Measurements from ENCODE around the gene PTPRD. TPM values are rescaled to one million over a fixed set of nuclear protein-coding genes. Genes with fewer than 3 reads are reported as not detected.

The PTPRD gene
- total and polyA plus RNA-seq, 2 of the 4 experiments (the other 2 are of a cell fraction): 0.07 to 0.18 TPM

- no peaks in the 10 kb centered on the region for H3K27me3 ChIP-seq (ENCODE audit: control insufficient read depth, insufficient read depth, low read length)
- no peaks in the 10 kb centered on the region for H3K9me1 ChIP-seq (ENCODE audit: insufficient read depth, low read length)
- no TSS peak for BruUV-seq (replicated peaks)
- no peak overlapping the region for H3K4ac ChIP-seq (ENCODE audit: low read depth, low read length)
- no peak overlapping the region for H3K27ac ChIP-seq (ENCODE audit: insufficient read depth, low read length)
- H2BK15ac ChIP-seq (ENCODE audit: low read depth, low read length): no peak overlapping the region
- no peaks in the 10 kb centered on the region for H3K9me3 ChIP-seq (ENCODE audit: control insufficient read depth, insufficient read depth, low read length)
- TF ChIP-seq MAZ (IDR thresholded peaks at IDR 0.05; ENCODE audit: borderline replicate concordance, low read depth, low read length) (no peak), NFE2L2 (IDR thresholded peaks at IDR 0.05; ENCODE audit: low read depth, low read length) (no peak), MAFK (IDR thresholded peaks at IDR 0.05; ENCODE audit: low read depth, low read length) (no peak), RFX5 (IDR thresholded peaks at IDR 0.05; ENCODE audit: low read depth, low read length) (no peak), RAD21 (IDR thresholded peaks at IDR 0.05; ENCODE audit: low read length) (no peak), POLR2A (IDR thresholded peaks at IDR 0.05; ENCODE audit: low read depth, low read length) (no peak), USF2 (IDR thresholded peaks at IDR 0.05; ENCODE audit: low read depth, low read length) (no peak), SMC3 (IDR thresholded peaks at IDR 0.05; ENCODE audit: low read depth, low read length) (no peak), CEBPB (IDR thresholded peaks at IDR 0.05; ENCODE audit: low read depth, low read length) (no peak), ELK1 (IDR thresholded peaks at IDR 0.05; ENCODE audit: borderline replicate concordance, low read depth, low read length) (no peak), BHLHE40 (IDR thresholded peaks at IDR 0.05; ENCODE audit: low read depth, low read length) (no peak), CHD1 (IDR thresholded peaks at IDR 0.05; ENCODE audit: low read depth, low read length) (no peak), RCOR1 (IDR thresholded peaks at IDR 0.05; ENCODE audit: insufficient replicate concordance, low read length) (no peak), FOS (IDR thresholded peaks at IDR 0.05; ENCODE audit: low read depth, low read length) (no peak), CTCF (conservative IDR thresholded peaks at IDR 0.05; ENCODE audit: low read depth, low read length) (no peak), MXI1 (IDR thresholded peaks at IDR 0.05; ENCODE audit: borderline replicate concordance, low read depth, low read length) (no peak)
- no peak overlapping the region for H3K56ac ChIP-seq (ENCODE audit: extremely low read depth, insufficient read depth, low read length)
- ChIA-PET CTCF (no interaction called here), POLR2A (ENCODE audit: unreplicated experiment) (no interaction called here)
- no peak overlapping the region for H2AK9ac ChIP-seq (replicated peaks; ENCODE audit: low read depth, low read length, poor library complexity)
- H4K5ac ChIP-seq (ENCODE audit: low read depth, low read length): no peak overlapping the region
- in situ Hi-C loops (cut with MboI; ENCODE audit: low sequenced_read_pairs): no loop called here
- no peak overlapping the region for H2BK20ac ChIP-seq (ENCODE audit: low read depth, low read length)
- H3K79me1 ChIP-seq (ENCODE audit: low read depth in 1 of 2, low read length in 2 of 2): no peaks in the 10 kb centered on the region
- H3K4me2 ChIP-seq (ENCODE audit: low read depth, low read length): no peak overlapping the region
- H2AK5ac ChIP-seq (ENCODE audit: low read depth, low read length): no peak overlapping the region
- H4K91ac ChIP-seq (ENCODE audit: insufficient read depth, low read depth, low read length): no peak overlapping the region
- intact Hi-C loops (cut with micrococcal nuclease): no loop called here
- no peaks in the 10 kb centered on the region for H4K20me1 ChIP-seq (ENCODE audit: insufficient read depth, low read length)
- H2BK5ac ChIP-seq (ENCODE audit: low read depth, low read length, poor library complexity, severe bottlenecking): no peak overlapping the region
- ATAC-seq (ENCODE audit: low read depth) (no peak), DNase-seq (no peak)
- no peak overlapping the region for H2AFZ ChIP-seq (replicated peaks; ENCODE audit: low read length, poor library complexity)
- H3K23ac ChIP-seq (ENCODE audit: low read depth, low read length): no peak overlapping the region
- H3K18ac ChIP-seq (ENCODE audit: low read depth, low read length): no peak overlapping the region
- H3K14ac ChIP-seq (replicated peaks; ENCODE audit: low read depth, low read length): no peak overlapping the region
- no peaks in the 10 kb centered on the region for H3K4me1 ChIP-seq (ENCODE audit: control insufficient read depth, insufficient read depth, low read length)
- no CpG with 5 or more reads among the region's 3 CpGs for WGBS, 2 experiments (ENCODE audit: extremely low coverage in 2 of 2, insufficient read length in 1 of 2)
- no peak overlapping the region for H2BK120ac ChIP-seq (ENCODE audit: low read depth, low read length)
- dilution Hi-C loops (cut with HindIII; ENCODE audit: low sequenced_read_pairs, unreplicated experiment): no loop called here
- no peak overlapping the region for H4K8ac ChIP-seq (ENCODE audit: low read depth in 2 of 2, low read length in 2 of 2)
- H3K36me3 ChIP-seq (ENCODE audit: control insufficient read depth, insufficient read depth, low read length): no peaks in the 10 kb centered on the region
- H3K4me3 ChIP-seq (ENCODE audit: insufficient read depth, low read depth, low read length): no peak overlapping the region
- H3K9ac ChIP-seq (ENCODE audit: low read depth, low read length): no peak overlapping the region
Observed at GRCh38 chr9:9387511-9388115, 1225.2 kb downstream of the PTPRD start.
